ENCODE measurements around the gene C22orf15. TPM values are rescaled to one million over a fixed set of nuclear protein-coding genes. Genes with fewer than 3 reads are reported as not detected.

Gene C22orf15
- total RNA-seq, 4 donors from 2014 or later, result not detected

DNA sequence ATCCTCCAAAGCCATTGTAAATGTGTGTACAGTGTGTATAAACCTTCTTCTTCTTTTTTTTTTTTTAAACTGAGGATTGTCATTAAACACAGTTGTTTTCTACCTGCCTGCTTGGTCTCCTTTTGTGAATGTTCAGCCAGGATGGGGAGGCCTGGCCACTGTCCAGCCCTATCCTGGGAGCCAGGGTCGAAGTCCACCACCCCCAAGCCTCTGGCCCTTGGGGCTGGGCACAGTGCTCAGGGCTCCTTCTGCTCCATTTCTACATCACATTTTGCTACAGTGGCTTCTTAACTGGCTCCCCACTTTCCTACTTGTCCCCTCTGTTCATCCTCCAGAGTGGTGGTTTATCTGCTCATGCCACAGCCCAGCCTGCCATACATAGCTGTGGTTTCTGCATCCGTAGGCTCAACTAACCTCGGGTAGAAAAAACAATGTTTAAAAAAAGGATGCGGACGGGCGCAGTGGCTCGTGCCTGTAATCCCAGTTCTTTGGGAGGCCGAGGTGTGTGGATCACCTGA, 21.5 kb downstream of the C22orf15 start:
- peaks cover 0 to 30% (median 10%) of the 10 kb centered on the region in 4 donors for H3K4me1 ChIP-seq
- no peaks in the 10 kb centered on the region for H3K27me3 ChIP-seq
- H3K27ac ChIP-seq, result no peak overlapping the region

DNA sequence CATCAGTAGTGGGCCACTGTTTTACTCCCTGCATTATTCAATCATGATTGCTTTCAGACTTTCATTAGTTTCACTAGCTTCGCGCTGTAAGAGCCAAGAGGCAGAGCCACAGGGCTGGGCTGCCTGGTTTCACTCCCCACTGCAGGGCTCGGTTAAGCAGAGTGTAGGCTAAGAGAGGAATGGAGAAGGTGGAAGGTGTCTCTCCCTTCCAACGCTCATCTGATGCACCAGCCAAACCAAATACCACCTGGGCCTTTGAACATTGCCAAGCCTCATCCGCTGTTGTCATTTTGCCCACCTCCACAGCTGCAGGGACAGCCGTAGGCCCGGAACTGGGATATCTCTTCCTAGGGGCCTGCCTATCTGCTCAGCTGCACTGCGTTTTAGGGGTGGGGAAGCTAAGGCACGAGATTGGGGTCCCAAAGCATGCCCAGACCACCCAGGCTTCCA, 23.5 kb downstream of the C22orf15 start:
- peak overlapping the region; percentile 84 to 98 (median 92) for H3K4me3 ChIP-seq
- no peak for TF ChIP-seq POLR2A (IDR thresholded peaks at IDR 0.05)
- TF ChIP-seq, protein P1, sequence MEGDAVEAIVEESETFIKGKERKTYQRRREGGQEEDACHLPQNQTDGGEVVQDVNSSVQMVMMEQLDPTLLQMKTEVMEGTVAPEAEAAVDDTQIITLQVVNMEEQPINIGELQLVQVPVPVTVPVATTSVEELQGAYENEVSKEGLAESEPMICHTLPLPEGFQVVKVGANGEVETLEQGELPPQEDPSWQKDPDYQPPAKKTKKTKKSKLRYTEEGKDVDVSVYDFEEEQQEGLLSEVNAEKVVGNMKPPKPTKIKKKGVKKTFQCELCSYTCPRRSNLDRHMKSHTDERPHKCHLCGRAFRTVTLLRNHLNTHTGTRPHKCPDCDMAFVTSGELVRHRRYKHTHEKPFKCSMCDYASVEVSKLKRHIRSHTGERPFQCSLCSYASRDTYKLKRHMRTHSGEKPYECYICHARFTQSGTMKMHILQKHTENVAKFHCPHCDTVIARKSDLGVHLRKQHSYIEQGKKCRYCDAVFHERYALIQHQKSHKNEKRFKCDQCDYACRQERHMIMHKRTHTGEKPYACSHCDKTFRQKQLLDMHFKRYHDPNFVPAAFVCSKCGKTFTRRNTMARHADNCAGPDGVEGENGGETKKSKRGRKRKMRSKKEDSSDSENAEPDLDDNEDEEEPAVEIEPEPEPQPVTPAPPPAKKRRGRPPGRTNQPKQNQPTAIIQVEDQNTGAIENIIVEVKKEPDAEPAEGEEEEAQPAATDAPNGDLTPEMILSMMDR (IDR thresholded peaks at IDR 0.05), result no peak
- DNase-seq, result no peak

More for the DNA sequence above, 21.5 kb downstream of the C22orf15 start:
- H3K9me3 ChIP-seq, result no peaks in the 10 kb centered on the region
- H3K36me3 ChIP-seq, result no peaks in the 10 kb centered on the region
- no peak overlapping the region for H3K4me3 ChIP-seq
- TF ChIP-seq, protein P1 (IDR thresholded peaks at IDR 0.05), result no peak
- TF ChIP-seq POLR2A (IDR thresholded peaks at IDR 0.05), result no peak
- DNase-seq, result no peak

DNA sequence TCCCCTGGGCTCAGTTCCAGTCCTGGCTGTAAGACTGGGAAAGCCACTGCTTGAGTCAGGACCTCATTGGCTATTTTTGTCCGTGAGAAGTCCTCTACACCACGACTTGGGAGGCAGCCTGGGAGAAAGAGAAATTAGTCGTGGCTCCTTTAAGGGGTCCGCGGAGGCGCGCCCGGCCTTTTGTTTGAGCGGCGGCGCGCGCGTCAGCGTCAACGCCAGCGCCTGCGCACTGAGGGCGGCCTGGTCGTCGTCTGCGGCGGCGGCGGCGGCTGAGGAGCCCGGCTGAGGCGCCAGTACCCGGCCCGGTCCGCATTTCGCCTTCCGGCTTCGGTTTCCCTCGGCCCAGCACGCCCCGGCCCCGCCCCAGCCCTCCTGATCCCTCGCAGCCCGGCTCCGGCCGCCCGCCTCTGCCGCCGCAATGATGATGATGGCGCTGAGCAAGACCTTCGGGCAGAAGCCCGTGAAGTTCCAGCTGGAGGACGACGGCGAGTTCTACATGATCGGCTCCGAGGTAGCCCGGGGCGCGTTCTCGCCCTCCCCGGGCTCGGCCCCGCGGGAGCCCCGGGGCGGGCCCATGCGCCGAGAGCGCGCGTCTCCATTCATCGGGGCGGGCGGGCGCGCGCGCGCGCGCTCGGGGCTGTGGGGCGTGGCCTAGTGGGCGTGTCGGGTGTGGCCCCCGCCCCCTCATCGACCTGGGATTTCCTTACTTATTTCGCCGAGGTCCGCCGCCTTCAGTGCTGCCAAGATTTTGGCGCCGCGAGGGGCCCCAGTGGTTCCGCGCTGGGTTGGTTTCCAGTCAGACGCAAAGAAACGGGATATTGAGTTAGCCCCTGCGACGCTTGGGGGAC, 24.2 kb downstream of the C22orf15 start, which contains the start of gene SMARCB1:
SMARCB1 (plus strand) TSS at position 215 of the 848 bp plus-strand sequence; CDS start at position 419, 204 bp downstream.
- Histone ChIP-seq H3K36me3 (peaks cover 0 to 9% (median 0%) of the 10 kb centered on the region in 3 donors), H3K4me1 (peaks cover 0 to 35% (median 10%) of the 10 kb centered on the region in 4 donors), H3K27ac (peak within 1 kb of the TSS; percentile 98 to 100 (median 100)), H3K4me3 (peak within 1 kb of the TSS; percentile 84 to 98 (median 92)), H3K27me3 (no peaks in the 10 kb centered on the region), H3K9me3 (no peaks in the 10 kb centered on the region)
- DNase-seq, result peak; percentile 89 to 96 (median 94)
- TF ChIP-seq, protein P1 (IDR thresholded peaks at IDR 0.05), result no peak
- peak; percentile 84 to 89 for TF ChIP-seq POLR2A (IDR thresholded peaks at IDR 0.05)

More for the DNA sequence above, 23.5 kb downstream of the C22orf15 start:
- Histone ChIP-seq H3K9me3 (no peaks in the 10 kb centered on the region), H3K27me3 (no peaks in the 10 kb centered on the region), H3K27ac (peak overlapping the region; percentile 98 to 100 (median 100)), H3K36me3 (peaks cover 0 to 2% (median 0%) of the 10 kb centered on the region in 3 donors), H3K4me1 (peaks cover 0 to 35% (median 10%) of the 10 kb centered on the region in 4 donors)

DNA sequence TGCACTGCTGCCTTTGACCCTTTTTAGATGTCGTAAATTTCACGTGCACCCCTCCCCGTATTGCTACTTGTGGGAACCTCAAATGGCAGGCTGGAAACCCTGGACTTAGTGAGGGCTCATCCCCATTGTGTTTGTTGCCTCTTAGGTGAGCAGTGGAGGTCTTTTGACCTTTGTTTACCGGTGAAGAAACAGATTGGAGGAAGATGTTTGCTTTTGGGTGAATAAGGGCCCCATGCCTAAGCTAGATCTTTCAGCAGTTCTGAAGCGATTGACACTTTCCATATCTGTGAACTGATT, 24.8 kb downstream of the C22orf15 start:
- Histone ChIP-seq H3K4me3 (peak overlapping the region; percentile 84 to 98 (median 92)), H3K36me3 (peaks cover 0 to 15% (median 0%) of the 10 kb centered on the region in 3 donors), H3K9me3 (no peaks in the 10 kb centered on the region), H3K27me3 (no peaks in the 10 kb centered on the region), H3K27ac (peak overlapping the region; percentile 98 to 100 (median 100)), H3K4me1 (peaks cover 0 to 35% (median 10%) of the 10 kb centered on the region in 4 donors)
- no peak for DNase-seq
- TF ChIP-seq POLR2A (IDR thresholded peaks at IDR 0.05), result no peak
- TF ChIP-seq, protein P1 (IDR thresholded peaks at IDR 0.05), result peak in 1 of 6 experiments; percentile 3

DNA sequence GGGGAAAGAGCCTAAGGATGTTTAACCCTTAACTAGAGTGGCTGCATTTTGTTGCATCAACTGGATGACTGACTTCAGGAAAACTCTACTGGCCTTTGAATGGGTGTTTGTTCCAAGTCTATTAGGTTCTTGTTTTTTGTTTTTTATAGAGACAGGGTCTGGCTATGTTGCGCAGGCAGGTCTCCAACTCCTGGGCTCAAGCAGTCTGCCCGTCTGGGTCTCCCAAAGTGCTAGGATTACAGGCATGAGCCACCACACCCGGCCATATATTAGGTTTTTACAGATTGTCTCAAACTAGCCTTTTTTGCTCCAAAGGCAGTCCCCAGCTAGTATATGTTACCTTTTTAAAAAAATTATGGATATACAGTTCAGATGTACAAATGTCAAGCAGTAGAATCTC, 25.1 kb downstream of the C22orf15 start:
- H3K27ac ChIP-seq, result peak overlapping the region in 3 of 4 donors; percentile 98 to 100 (median 100)
- DNase-seq, result peak in 1 of 3 donors; percentile 10
- H3K4me1 ChIP-seq, result peaks cover 0 to 35% (median 10%) of the 10 kb centered on the region in 4 donors
- no peaks in the 10 kb centered on the region for H3K27me3 ChIP-seq
- peaks cover 0 to 18% (median 0%) of the 10 kb centered on the region in 3 donors for H3K36me3 ChIP-seq
- H3K9me3 ChIP-seq, result no peaks in the 10 kb centered on the region
- H3K4me3 ChIP-seq, result peak overlapping the region; percentile 84 to 98 (median 92)
- no peak for TF ChIP-seq POLR2A (IDR thresholded peaks at IDR 0.05)
- TF ChIP-seq, protein P1 (IDR thresholded peaks at IDR 0.05), result no peak
